HG03280 (cell line): ENCODE measurements around the gene RAB44.

Source experiments
- ATAC-seq: cut with Tn5 transposase; IDR thresholded peaks from one replicate; pipeline ENCODE4 v1.9.1; 2021; ENCODE audit warnings: mild to moderate bottlenecking, moderate library complexity; ENCODE audit not compliant: unreplicated experiment

RAB44 gene

GRCh38 chr6:36749829-36750489 lies 52.3 kb downstream of the RAB44 start:
- ATAC-seq = no peak

- ATAC-seq = no peak
Observed at GRCh38 chr6:36751091-36751490, 53.5 kb downstream of the RAB44 start.

GRCh38 chr6:36751833-36752186 lies 54.2 kb downstream of the RAB44 start:
- no peak for ATAC-seq

GRCh38 chr6:36752187-36752885 lies 54.7 kb downstream of the RAB44 start:
- no peak for ATAC-seq

- peak; percentile 36 for ATAC-seq
Observed at GRCh38 chr6:36752886-36753506, 55.4 kb downstream of the RAB44 start.

- ATAC-seq = no peak
Observed at GRCh38 chr6:36753671-36754405, 56.2 kb downstream of the RAB44 start.

GRCh38 chr6:36754582-36755434 lies 57.2 kb downstream of the RAB44 start:
- no peak for ATAC-seq

- ATAC-seq = no peak
Observed at GRCh38 chr6:36755435-36756348, 58.1 kb downstream of the RAB44 start.

GRCh38 chr6:36756786-36757185 lies 59.2 kb downstream of the RAB44 start:
- no peak for ATAC-seq

GRCh38 chr6:36757206-36757605 lies 59.6 kb downstream of the RAB44 start:
- ATAC-seq = no peak

- ATAC-seq = no peak
Observed at GRCh38 chr6:36757943-36758508, 60.4 kb downstream of the RAB44 start.

- ATAC-seq = no peak
Observed at GRCh38 chr6:36758516-36759147, 61.0 kb downstream of the RAB44 start.

- ATAC-seq = peak; percentile 46
Observed at GRCh38 chr6:36759148-36759759, 61.6 kb downstream of the RAB44 start.

- no peak for ATAC-seq
Observed at GRCh38 chr6:36760685-36761435, 63.2 kb downstream of the RAB44 start.

GRCh38 chr6:36762123-36762522 lies 64.5 kb downstream of the RAB44 start:
- ATAC-seq = no peak

- ATAC-seq = no peak
Observed at GRCh38 chr6:36765190-36765589, 67.6 kb downstream of the RAB44 start.

- peak; percentile 79 for ATAC-seq
Observed at GRCh38 chr6:36765594-36766398, 68.2 kb downstream of the RAB44 start.
